Neuronal stem cell (in vitro differentiated cells): ENCODE data around the gene NAT9.

Experiments used
- DNase-seq: peaks from one replicate; pipeline ENCODE4 v3.0.0-alpha.2; 2013; ENCODE audit warnings: low spot score
- H2AFZ ChIP-seq: one replicate; pipeline ENCODE4 v1.6.1; 2013; ENCODE audit warnings: mild to moderate bottlenecking, low read length, inconsistent platforms
- H2AK5ac ChIP-seq: 2 replicates; pipeline ENCODE4 v1.6.1; 2013; ENCODE audit warnings: low read depth, mild to moderate bottlenecking, inconsistent platforms, low read length, moderate library complexity, mixed read lengths
- H2BK120ac ChIP-seq: 2 replicates; pipeline ENCODE4 v1.6.1; 2013; ENCODE audit warnings: low read depth, mild to moderate bottlenecking, inconsistent platforms, low read length, moderate library complexity, mixed read lengths
- H2BK12ac ChIP-seq: one replicate; pipeline ENCODE4 v1.6.1; 2013; ENCODE audit warnings: low read length, inconsistent platforms
- H2BK15ac ChIP-seq: 2 replicates; pipeline ENCODE4 v1.6.1; 2013; ENCODE audit warnings: mild to moderate bottlenecking, low read length, inconsistent platforms, mixed read lengths
- H2BK5ac ChIP-seq: one replicate; pipeline ENCODE4 v1.6.1; 2013; ENCODE audit warnings: inconsistent platforms, mild to moderate bottlenecking, low read length, moderate library complexity
- H3K14ac ChIP-seq: one replicate; pipeline ENCODE4 v1.6.1; 2013; ENCODE audit warnings: low read length, inconsistent platforms
- H3K18ac ChIP-seq: 2 replicates; pipeline ENCODE4 v1.6.1; 2013; ENCODE audit warnings: low read length, inconsistent platforms
- H3K23ac ChIP-seq: 2 replicates; pipeline ENCODE4 v1.6.1; 2013; ENCODE audit warnings: low read depth, mild to moderate bottlenecking, mixed read lengths, low read length, inconsistent platforms; ENCODE audit not compliant: poor library complexity
- H3K27ac ChIP-seq: replicated peaks from 3 replicates; pipeline ENCODE4 v1.5.1; 2013; ENCODE audit warnings: low read length, inconsistent platforms
- H3K27me3 ChIP-seq, 3 experiments: 2 replicates each; pipeline ENCODE4 v1.6.1; 2013; ENCODE audit warnings: low read length in 3 of 3, mild to moderate bottlenecking in 2 of 3, inconsistent platforms in 1 of 3, low read depth in 1 of 3, mixed read lengths in 1 of 3, moderate library complexity in 1 of 3; ENCODE audit not compliant: control insufficient read depth in 3 of 3, insufficient read depth in 3 of 3
- H3K36me3 ChIP-seq, 2 donors: replicated peaks in 1 of 2; 2 replicates each; pipeline ENCODE4 v1.6.1; 2013; ENCODE audit warnings: low read length in 2 of 2; ENCODE audit not compliant: control insufficient read depth in 2 of 2, insufficient read depth in 2 of 2
- H3K4ac ChIP-seq: 2 replicates; pipeline ENCODE4 v1.6.1; 2013; ENCODE audit warnings: inconsistent platforms, mild to moderate bottlenecking, low read length, moderate library complexity
- H3K4me1 ChIP-seq, 2 donors: 1 replicate in 1 of 2; 2 replicates in 1 of 2; pipeline ENCODE4 v1.6.1; 2013; ENCODE audit warnings: low read length in 2 of 2, low read depth in 1 of 2; ENCODE audit not compliant: control insufficient read depth in 2 of 2, insufficient read depth in 1 of 2
- H3K4me2 ChIP-seq: one replicate; pipeline ENCODE4 v1.6.1; 2013; ENCODE audit warnings: mild to moderate bottlenecking, low read length, inconsistent platforms; ENCODE audit not compliant: insufficient read depth, poor library complexity, severe bottlenecking
- H3K4me3 ChIP-seq, 2 donors: 2 replicates each; pipeline ENCODE4 v1.5.1; 2013; ENCODE audit warnings: low read length in 2 of 2, mild to moderate bottlenecking in 2 of 2, inconsistent platforms in 1 of 2, moderate library complexity in 1 of 2
- H3K79me1 ChIP-seq: one replicate; pipeline ENCODE4 v1.6.1; 2013; ENCODE audit warnings: low read depth, mild to moderate bottlenecking, inconsistent platforms, low read length, moderate library complexity
- H3K9ac ChIP-seq: one replicate; pipeline ENCODE4 v1.6.1; 2013; ENCODE audit warnings: mild to moderate bottlenecking, low read depth, low read length, inconsistent platforms; ENCODE audit not compliant: poor library complexity
- H3K9me3 ChIP-seq, 2 donors: replicated peaks in 1 of 2; 2 replicates each; pipeline versions ENCODE3 to v1.6.1; 2013; ENCODE audit warnings: low read length in 2 of 2, mild to moderate bottlenecking in 2 of 2, inconsistent platforms in 1 of 2, low read depth in 1 of 2, mixed read lengths in 1 of 2, moderate library complexity in 1 of 2; ENCODE audit not compliant: control insufficient read depth in 2 of 2, insufficient read depth in 1 of 2
- H4K8ac ChIP-seq: one replicate; pipeline ENCODE4 v1.6.1; 2013; ENCODE audit warnings: low read depth, mild to moderate bottlenecking, inconsistent platforms, low read length, moderate library complexity
- H4K91ac ChIP-seq: one replicate; pipeline ENCODE4 v1.6.1; 2013; ENCODE audit warnings: low read length, low read depth, mild to moderate bottlenecking, inconsistent platforms; ENCODE audit not compliant: poor library complexity
- WGBS, 2 donors: extraction: QIAGEN DNeasy Blood & Tissue Kit; methylation state at CpG; one replicate each; pipeline ENCODE4 v1.1.7; 2013; ENCODE audit warnings: missing lambda C conversion rate in 2 of 2, mixed read lengths in 1 of 2; ENCODE audit not compliant: insufficient read length in 2 of 2, insufficient replicate concordance in 1 of 2; ENCODE audit errors: extremely low coverage in 2 of 2; 5-methylcytosine and 5-hydroxymethylcytosine counted together

Gene NAT9

DNA sequence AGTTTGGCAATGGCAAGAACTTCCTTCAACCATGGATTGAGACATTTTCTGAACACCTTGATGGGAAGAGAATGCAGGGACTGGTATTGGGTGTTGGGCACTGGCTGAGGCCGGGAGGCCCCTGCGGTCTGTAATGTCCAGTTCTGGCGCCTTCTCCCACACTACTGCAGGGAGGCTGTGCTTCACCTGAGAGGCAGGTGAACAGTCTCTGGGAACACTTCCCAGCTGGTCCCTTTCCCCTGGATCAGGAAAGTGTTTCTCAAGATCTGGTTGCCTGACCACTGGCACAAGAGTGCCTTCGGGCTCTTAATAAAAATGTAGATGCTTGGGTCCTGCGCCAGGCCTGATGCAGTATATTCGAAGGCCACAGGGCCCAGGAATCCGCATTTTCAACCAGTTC, 28.5 kb upstream of the NAT9 start:
- no peak for DNase-seq
- Histone ChIP-seq H3K4me1 (peaks cover 0 to 3% of the 10 kb centered on the region in 2 donors), H3K4ac (no peak overlapping the region), H3K27ac (no peak overlapping the region), H3K18ac (no peak overlapping the region), H2BK120ac (no peak overlapping the region), H3K9ac (peak overlapping the region; percentile 63), H3K23ac (no peak overlapping the region), H3K9me3 (no peaks in the 10 kb centered on the region), H3K4me3 (no peak overlapping the region), H4K91ac (no peak overlapping the region), H3K4me2 (no peak overlapping the region), H3K27me3 (no peaks in the 10 kb centered on the region), H2BK12ac (no peak overlapping the region), H3K14ac (no peak overlapping the region), H2AFZ (no peak overlapping the region), H4K8ac (no peak overlapping the region), H3K36me3 (peaks cover 23 to 29% of the 10 kb centered on the region in 2 donors), H2AK5ac (no peak overlapping the region), H3K79me1 (peaks cover 3% of the 10 kb centered on the region), H2BK15ac (no peak overlapping the region), H2BK5ac (no peak overlapping the region)
- WGBS, 2 donors = no CpG with 5 or more reads among the region's 7 CpGs

GRCh38 chr17:74803971-74804370, 27.8 kb upstream of the NAT9 start:
- H2BK15ac ChIP-seq = no peak overlapping the region
- no peak overlapping the region for H4K8ac ChIP-seq
- H3K23ac ChIP-seq = no peak overlapping the region
- no peaks in the 10 kb centered on the region for H3K9me3 ChIP-seq
- peaks cover 0 to 3% of the 10 kb centered on the region in 2 donors for H3K4me1 ChIP-seq
- no peak overlapping the region for H2BK5ac ChIP-seq
- H3K79me1 ChIP-seq = peaks cover 3% of the 10 kb centered on the region
- H3K27me3 ChIP-seq = no peaks in the 10 kb centered on the region
- no CpG with 5 or more reads among the region's 5 CpGs for WGBS, 2 donors
- H4K91ac ChIP-seq = no peak overlapping the region
- no peak overlapping the region for H3K4me3 ChIP-seq
- H2BK120ac ChIP-seq = no peak overlapping the region
- H2AK5ac ChIP-seq = no peak overlapping the region
- H3K4ac ChIP-seq = no peak overlapping the region
- DNase-seq = no peak
- no peak overlapping the region for H3K14ac ChIP-seq
- H3K36me3 ChIP-seq = peaks cover 25 to 37% of the 10 kb centered on the region in 2 donors
- H3K18ac ChIP-seq = no peak overlapping the region
- H2BK12ac ChIP-seq = no peak overlapping the region
- no peak overlapping the region for H3K9ac ChIP-seq
- no peak overlapping the region for H3K4me2 ChIP-seq
- no peak overlapping the region for H3K27ac ChIP-seq
- H2AFZ ChIP-seq = no peak overlapping the region

DNA sequence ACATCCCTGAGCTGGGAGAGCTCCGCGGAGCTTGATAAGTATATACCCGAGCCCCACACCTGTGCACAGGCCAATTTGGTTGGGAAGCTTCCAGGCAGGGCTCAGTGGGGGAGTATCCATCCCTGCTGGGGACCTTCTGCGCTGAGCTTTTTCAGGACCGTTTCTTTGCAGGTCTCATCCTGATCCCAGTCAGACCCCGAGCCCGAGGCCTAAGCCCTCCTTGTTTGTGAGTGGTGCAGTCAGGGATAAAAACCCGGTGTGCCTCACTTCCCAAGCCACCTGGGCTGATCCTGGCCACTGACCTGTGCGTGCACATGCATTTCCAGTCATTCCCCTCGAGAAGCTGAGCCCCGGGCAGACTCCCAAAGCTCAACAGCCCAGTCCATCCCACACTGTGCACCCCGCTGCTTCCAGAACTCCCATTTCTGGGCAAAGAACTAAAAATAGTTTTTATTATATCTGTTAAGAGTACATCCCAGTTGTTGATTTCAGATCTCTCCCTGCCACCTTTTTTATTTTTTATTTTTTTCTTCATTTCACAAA, 27.3 kb upstream of the NAT9 start:
- Histone ChIP-seq H2AFZ (no peak overlapping the region), H3K79me1 (peaks cover 3% of the 10 kb centered on the region), H3K9ac (no peak overlapping the region), H3K23ac (no peak overlapping the region), H2BK5ac (no peak overlapping the region), H2BK15ac (no peak overlapping the region), H3K4me3 (no peak overlapping the region), H3K9me3 (no peaks in the 10 kb centered on the region), H2BK120ac (no peak overlapping the region), H4K8ac (no peak overlapping the region), H3K4me1 (peaks cover 0 to 3% of the 10 kb centered on the region in 2 donors), H3K4me2 (no peak overlapping the region), H3K36me3 (peaks cover 25 to 41% of the 10 kb centered on the region in 2 donors), H2BK12ac (no peak overlapping the region), H3K14ac (no peak overlapping the region), H3K27me3 (no peaks in the 10 kb centered on the region), H3K27ac (no peak overlapping the region), H3K18ac (no peak overlapping the region), H4K91ac (no peak overlapping the region), H3K4ac (no peak overlapping the region), H2AK5ac (no peak overlapping the region)
- no CpG with 5 or more reads among the region's 12 CpGs for WGBS, 2 donors
- DNase-seq = no peak

- H4K8ac ChIP-seq = no peak overlapping the region
- peaks cover 23 to 47% of the 10 kb centered on the region in 2 donors for H3K36me3 ChIP-seq
- no peak overlapping the region for H2BK12ac ChIP-seq
- no peak overlapping the region for H2BK5ac ChIP-seq
- H3K4me3 ChIP-seq = no peak overlapping the region
- H3K27ac ChIP-seq = no peak overlapping the region
- no peak overlapping the region for H4K91ac ChIP-seq
- DNase-seq = no peak
- H2AK5ac ChIP-seq = no peak overlapping the region
- H3K18ac ChIP-seq = no peak overlapping the region
- peak overlapping the region; percentile 15 for H3K9ac ChIP-seq
- no CpG with 5 or more reads among the region's 8 CpGs for WGBS, 2 donors
- no peak overlapping the region for H3K14ac ChIP-seq
- H3K79me1 ChIP-seq = peaks cover 3% of the 10 kb centered on the region
- H3K27me3 ChIP-seq = no peaks in the 10 kb centered on the region
- H3K4me1 ChIP-seq = peaks cover 0 to 3% of the 10 kb centered on the region in 2 donors
- H3K4ac ChIP-seq = no peak overlapping the region
- no peaks in the 10 kb centered on the region for H3K9me3 ChIP-seq
- H3K4me2 ChIP-seq = no peak overlapping the region
- H2BK120ac ChIP-seq = no peak overlapping the region
- H2BK15ac ChIP-seq = no peak overlapping the region
- no peak overlapping the region for H3K23ac ChIP-seq
- no peak overlapping the region for H2AFZ ChIP-seq
These were observed 25.8 kb upstream of the NAT9 start for GRCh38 chr17:74801896-74802295.
